Neural cell (in vitro differentiated cells): Measurements from ENCODE around the gene NRL. TPM values are rescaled to one million over a fixed set of nuclear protein-coding genes. Genes with fewer than 3 reads are reported as not detected.

Source experiments
- H2AFZ ChIP-seq: fragments of 200-600, 300-800 bp; sonication (generic), shearing (Covaris generic); 2 replicates; pipeline ENCODE4 v1.6.0; 2014; ENCODE audit warnings: low read depth, mild to moderate bottlenecking, antibody characterized with exemption, low read length, moderate library complexity
- H3F3A ChIP-seq: fragments of 200-600 bp; shearing (Covaris generic); 2 replicates; pipeline ENCODE4 v1.6.1; 2016; ENCODE audit warnings: mild to moderate bottlenecking, moderate library complexity, mixed read lengths, antibody characterized with exemption, low read length; ENCODE audit not compliant: insufficient read depth, poor library complexity, severe bottlenecking
- H3K27ac ChIP-seq: fragments of 200-600, 300-800 bp; sonication (generic), shearing (Covaris generic); 2 replicates; pipeline ENCODE4 v1.5.1; 2014; ENCODE audit warnings: mild to moderate bottlenecking, low read length, moderate library complexity
- H3K27me3 ChIP-seq: fragments of 300-800, 200-600 bp; sonication (generic), shearing (Covaris generic); 2 replicates; pipeline ENCODE4 v1.6.0; 2014; ENCODE audit warnings: mild to moderate bottlenecking, low read depth, low read length, moderate library complexity; ENCODE audit not compliant: insufficient read depth
- H3K36me3 ChIP-seq: fragments of 300-800, 200-600 bp; sonication (generic), shearing (Covaris generic); 2 replicates; pipeline ENCODE4 v1.5.1; 2014; ENCODE audit warnings: mild to moderate bottlenecking, antibody characterized with exemption, low read length, moderate library complexity; ENCODE audit not compliant: insufficient read depth
- H3K4me2 ChIP-seq: fragments of 300-800, 200-600 bp; sonication (generic), shearing (Covaris generic); 2 replicates; pipeline ENCODE4 v1.6.0; 2014; ENCODE audit warnings: mild to moderate bottlenecking, low read length
- H3K4me3 ChIP-seq: fragments of 300-800, 200-600 bp; sonication (generic), shearing (Covaris generic); 2 replicates; pipeline ENCODE4 v1.5.1; 2014; ENCODE audit warnings: mild to moderate bottlenecking, low read length, moderate library complexity
- H3K79me2 ChIP-seq: fragments of 200-600 bp; shearing (Covaris generic); replicated peaks from 2 replicates; pipeline ENCODE4 v1.6.0; 2014; ENCODE audit warnings: mild to moderate bottlenecking, low read length, moderate library complexity; ENCODE audit not compliant: insufficient read depth
- H3K9ac ChIP-seq: fragments of 300-800, 200-600 bp; sonication (generic), shearing (Covaris generic); 2 replicates; pipeline ENCODE4 v1.6.1; 2016; ENCODE audit warnings: mild to moderate bottlenecking, low read length, mixed read lengths
- H3K9me2 ChIP-seq: fragments of 200-600 bp; shearing (Covaris generic); 2 replicates; pipeline ENCODE4 v1.6.1; 2016; ENCODE audit warnings: mild to moderate bottlenecking, low read length, mixed read lengths; ENCODE audit not compliant: insufficient read depth
- H3K9me3 ChIP-seq: fragments of 200-600, 300-800 bp; sonication (generic), shearing (Covaris generic); 2 replicates; pipeline ENCODE4 v1.6.1; 2016; ENCODE audit warnings: mild to moderate bottlenecking, mixed run types, low read length, moderate library complexity, mixed read lengths
- H4K20me1 ChIP-seq: fragments of 200-600 bp; shearing (Covaris generic); 2 replicates; pipeline ENCODE4 v1.6.1; 2016; ENCODE audit warnings: mild to moderate bottlenecking, mixed run types; ENCODE audit not compliant: insufficient read depth
- EP300 ChIP-seq: fragments of 450-650 bp; conservative IDR thresholded peaks from 2 replicates; pipeline ENCODE4 v1.6.1; 2014; ENCODE audit warnings: antibody characterized with exemption, mild to moderate bottlenecking, moderate library complexity; ENCODE audit not compliant: poor library complexity, severe bottlenecking
- EZH2 ChIP-seq: fragments of 200-600, 300-800 bp; shearing (Covaris generic), sonication (generic); IDR thresholded peaks from 2 replicates; pipeline ENCODE4 v1.6.1; 2014; ENCODE audit warnings: antibody characterized with exemption, low read length, borderline replicate concordance, mild to moderate bottlenecking; ENCODE audit not compliant: insufficient read depth, poor library complexity, severe bottlenecking
- MXI1 ChIP-seq: fragments of 450-650 bp; conservative IDR thresholded peaks from 2 replicates; pipeline ENCODE4 v1.6.1; 2014; ENCODE audit warnings: antibody characterized with exemption, mild to moderate bottlenecking; ENCODE audit not compliant: poor library complexity, severe bottlenecking
- POLR2AphosphoS5 ChIP-seq: IDR thresholded peaks from 2 replicates; pipeline ENCODE4 v1.6.1; 2012
- RAD21 ChIP-seq: fragments of 450-650 bp; conservative IDR thresholded peaks from 2 replicates; pipeline ENCODE4 v1.6.1; 2014; ENCODE audit warnings: antibody characterized with exemption, mild to moderate bottlenecking, moderate library complexity
- SMC3 ChIP-seq: fragments of 450-650 bp; conservative IDR thresholded peaks from 2 replicates; pipeline ENCODE4 v1.6.1; 2014; ENCODE audit warnings: antibody characterized with exemption, mild to moderate bottlenecking, moderate library complexity; ENCODE audit not compliant: poor library complexity
- TAF1 ChIP-seq: IDR thresholded peaks from 2 replicates; pipeline ENCODE4 v1.6.1; 2012; ENCODE audit warnings: low read depth
- polyA plus RNA-seq: library from polyadenylated mRNA; depleted of rRNA; stranded (reverse); fragments of >200 nt; gene quantifications from 2 replicates; pipeline ENCODE4 v1.2.3, GENCODE V29; 2014
- TF ChIP-seq, protein P1 (sequence below): IDR thresholded peaks from 2 replicates; pipeline ENCODE4 v1.6.1; 2012; ENCODE audit warnings: borderline replicate concordance
- TF ChIP-seq, protein P2 (sequence below): fragments of 450-650 bp; IDR thresholded peaks from 2 replicates; pipeline ENCODE4 v1.5.1; 2014; ENCODE audit warnings: antibody characterized with exemption, mild to moderate bottlenecking, moderate library complexity; ENCODE audit not compliant: poor library complexity, severe bottlenecking

Gene NRL
- polyA plus RNA-seq, 1 donor from 2014 or later: 9.5 TPM

GRCh38 chr14:24052656-24053547, 61.8 kb downstream of the NRL start:
- Histone ChIP-seq H3K9me3 (no peaks in the 10 kb centered on the region), H3K4me3 (peak overlapping the region; percentile 99), H3F3A (no peaks in the 10 kb centered on the region), H3K27ac (peak overlapping the region; percentile 82), H3K9me2 (no peaks in the 10 kb centered on the region), H3K4me2 (peak overlapping the region; percentile 70), H3K9ac (peak overlapping the region; percentile 94), H3K27me3 (no peaks in the 10 kb centered on the region), H3K79me2 (peaks cover 11% of the 10 kb centered on the region), H2AFZ (peak overlapping the region; percentile 69), H4K20me1 (no peaks in the 10 kb centered on the region), H3K36me3 (no peaks in the 10 kb centered on the region)
- TF ChIP-seq TAF1 (no peak), POLR2AphosphoS5 (no peak), EP300 (no peak), SMC3 (no peak), RAD21 (no peak), MXI1 (no peak), EZH2 (no peak)
- TF ChIP-seq, protein P1, sequence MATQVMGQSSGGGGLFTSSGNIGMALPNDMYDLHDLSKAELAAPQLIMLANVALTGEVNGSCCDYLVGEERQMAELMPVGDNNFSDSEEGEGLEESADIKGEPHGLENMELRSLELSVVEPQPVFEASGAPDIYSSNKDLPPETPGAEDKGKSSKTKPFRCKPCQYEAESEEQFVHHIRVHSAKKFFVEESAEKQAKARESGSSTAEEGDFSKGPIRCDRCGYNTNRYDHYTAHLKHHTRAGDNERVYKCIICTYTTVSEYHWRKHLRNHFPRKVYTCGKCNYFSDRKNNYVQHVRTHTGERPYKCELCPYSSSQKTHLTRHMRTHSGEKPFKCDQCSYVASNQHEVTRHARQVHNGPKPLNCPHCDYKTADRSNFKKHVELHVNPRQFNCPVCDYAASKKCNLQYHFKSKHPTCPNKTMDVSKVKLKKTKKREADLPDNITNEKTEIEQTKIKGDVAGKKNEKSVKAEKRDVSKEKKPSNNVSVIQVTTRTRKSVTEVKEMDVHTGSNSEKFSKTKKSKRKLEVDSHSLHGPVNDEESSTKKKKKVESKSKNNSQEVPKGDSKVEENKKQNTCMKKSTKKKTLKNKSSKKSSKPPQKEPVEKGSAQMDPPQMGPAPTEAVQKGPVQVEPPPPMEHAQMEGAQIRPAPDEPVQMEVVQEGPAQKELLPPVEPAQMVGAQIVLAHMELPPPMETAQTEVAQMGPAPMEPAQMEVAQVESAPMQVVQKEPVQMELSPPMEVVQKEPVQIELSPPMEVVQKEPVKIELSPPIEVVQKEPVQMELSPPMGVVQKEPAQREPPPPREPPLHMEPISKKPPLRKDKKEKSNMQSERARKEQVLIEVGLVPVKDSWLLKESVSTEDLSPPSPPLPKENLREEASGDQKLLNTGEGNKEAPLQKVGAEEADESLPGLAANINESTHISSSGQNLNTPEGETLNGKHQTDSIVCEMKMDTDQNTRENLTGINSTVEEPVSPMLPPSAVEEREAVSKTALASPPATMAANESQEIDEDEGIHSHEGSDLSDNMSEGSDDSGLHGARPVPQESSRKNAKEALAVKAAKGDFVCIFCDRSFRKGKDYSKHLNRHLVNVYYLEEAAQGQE: no peak
- TF ChIP-seq, protein P2, sequence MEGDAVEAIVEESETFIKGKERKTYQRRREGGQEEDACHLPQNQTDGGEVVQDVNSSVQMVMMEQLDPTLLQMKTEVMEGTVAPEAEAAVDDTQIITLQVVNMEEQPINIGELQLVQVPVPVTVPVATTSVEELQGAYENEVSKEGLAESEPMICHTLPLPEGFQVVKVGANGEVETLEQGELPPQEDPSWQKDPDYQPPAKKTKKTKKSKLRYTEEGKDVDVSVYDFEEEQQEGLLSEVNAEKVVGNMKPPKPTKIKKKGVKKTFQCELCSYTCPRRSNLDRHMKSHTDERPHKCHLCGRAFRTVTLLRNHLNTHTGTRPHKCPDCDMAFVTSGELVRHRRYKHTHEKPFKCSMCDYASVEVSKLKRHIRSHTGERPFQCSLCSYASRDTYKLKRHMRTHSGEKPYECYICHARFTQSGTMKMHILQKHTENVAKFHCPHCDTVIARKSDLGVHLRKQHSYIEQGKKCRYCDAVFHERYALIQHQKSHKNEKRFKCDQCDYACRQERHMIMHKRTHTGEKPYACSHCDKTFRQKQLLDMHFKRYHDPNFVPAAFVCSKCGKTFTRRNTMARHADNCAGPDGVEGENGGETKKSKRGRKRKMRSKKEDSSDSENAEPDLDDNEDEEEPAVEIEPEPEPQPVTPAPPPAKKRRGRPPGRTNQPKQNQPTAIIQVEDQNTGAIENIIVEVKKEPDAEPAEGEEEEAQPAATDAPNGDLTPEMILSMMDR: no peak

GRCh38 chr14:24051789-24052655, 62.7 kb downstream of the NRL start, which contains the start of gene CARMIL3:
Gene CARMIL3 (plus strand): TSS chr14:24052009. CDS start chr14:24052154, 145 bp downstream.
- Histone ChIP-seq H3K27me3 (no peaks in the 10 kb centered on the region), H3K4me2 (peak within 1 kb of the TSS; percentile 82), H3K27ac (peak within 1 kb of the TSS; percentile 82), H3K36me3 (no peaks in the 10 kb centered on the region), H3K9ac (peak within 1 kb of the TSS; percentile 94), H3K9me2 (no peaks in the 10 kb centered on the region), H4K20me1 (no peaks in the 10 kb centered on the region), H2AFZ (peak within 1 kb of the TSS; percentile 94), H3K4me3 (peak within 1 kb of the TSS; percentile 99), H3F3A (no peaks in the 10 kb centered on the region), H3K9me3 (no peaks in the 10 kb centered on the region), H3K79me2 (peaks cover 11% of the 10 kb centered on the region)
- TF ChIP-seq SMC3 (peak; percentile 36), MXI1 (peak; percentile 90), POLR2AphosphoS5 (peak; percentile 76), EP300 (peak; percentile 48)
- TF ChIP-seq, protein P1: no peak
